DND-41 (cell line): ENCODE data around the gene IGF2BP3.

ENCODE experiments used
- EZH2 ChIP-seq: IDR thresholded peaks from 3 replicates; pipeline ENCODE4 v1.6.1; 2012; ENCODE audit warnings: borderline replicate concordance, low read depth, mild to moderate bottlenecking, moderate library complexity, low read length, inconsistent platforms; ENCODE audit not compliant: severe bottlenecking
- TF ChIP-seq, protein P1 (sequence below): IDR thresholded peaks from 2 replicates; pipeline ENCODE4 v1.5.1; 2012; ENCODE audit warnings: borderline replicate concordance, low read length, moderate library complexity, mild to moderate bottlenecking; ENCODE audit not compliant: poor library complexity, severe bottlenecking; ENCODE audit errors: extremely low read depth

DNA sequence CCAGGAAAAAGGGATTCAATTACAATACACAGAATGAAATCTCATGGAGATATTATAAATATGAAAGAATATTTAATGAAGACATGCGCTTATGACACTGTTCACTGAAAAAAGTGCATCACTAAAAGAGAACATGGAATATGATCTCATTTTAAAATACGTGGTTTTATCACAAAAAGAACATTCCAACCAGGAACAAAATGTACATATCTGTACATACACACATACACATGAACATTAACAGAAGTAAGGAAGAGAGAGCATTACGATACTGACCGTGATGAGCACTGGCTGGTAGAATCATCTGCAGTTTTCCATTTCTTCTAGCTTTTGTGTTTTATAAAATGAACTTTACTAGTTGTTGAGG is 39.4 kb downstream of the IGF2BP3 start:
- TF ChIP-seq, protein P1, sequence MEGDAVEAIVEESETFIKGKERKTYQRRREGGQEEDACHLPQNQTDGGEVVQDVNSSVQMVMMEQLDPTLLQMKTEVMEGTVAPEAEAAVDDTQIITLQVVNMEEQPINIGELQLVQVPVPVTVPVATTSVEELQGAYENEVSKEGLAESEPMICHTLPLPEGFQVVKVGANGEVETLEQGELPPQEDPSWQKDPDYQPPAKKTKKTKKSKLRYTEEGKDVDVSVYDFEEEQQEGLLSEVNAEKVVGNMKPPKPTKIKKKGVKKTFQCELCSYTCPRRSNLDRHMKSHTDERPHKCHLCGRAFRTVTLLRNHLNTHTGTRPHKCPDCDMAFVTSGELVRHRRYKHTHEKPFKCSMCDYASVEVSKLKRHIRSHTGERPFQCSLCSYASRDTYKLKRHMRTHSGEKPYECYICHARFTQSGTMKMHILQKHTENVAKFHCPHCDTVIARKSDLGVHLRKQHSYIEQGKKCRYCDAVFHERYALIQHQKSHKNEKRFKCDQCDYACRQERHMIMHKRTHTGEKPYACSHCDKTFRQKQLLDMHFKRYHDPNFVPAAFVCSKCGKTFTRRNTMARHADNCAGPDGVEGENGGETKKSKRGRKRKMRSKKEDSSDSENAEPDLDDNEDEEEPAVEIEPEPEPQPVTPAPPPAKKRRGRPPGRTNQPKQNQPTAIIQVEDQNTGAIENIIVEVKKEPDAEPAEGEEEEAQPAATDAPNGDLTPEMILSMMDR = no peak
- no peak for TF ChIP-seq EZH2
